DND-41 (cell line): ENCODE results near the gene EXOC4.
A peak's percentile ranks its signal among the peaks of the same experiment; 100 is the strongest.

Experiments used
- ATAC-seq: fragments of 200-7000 bp; cut with Tn5 transposase; 3 replicates; pipeline ENCODE4 v1.9.1; 2021; ENCODE audit warnings: low read depth; ENCODE audit not compliant: insufficient read depth
- DNase-seq: peaks from one replicate; pipeline ENCODE4 v3.0.0-alpha.2; 2020
- H2AFZ ChIP-seq: 2 replicates; pipeline ENCODE4 v1.6.0; 2012; ENCODE audit warnings: low read depth, low read length
- H3K27ac ChIP-seq: 2 replicates; pipeline ENCODE4 v1.5.1; 2012; ENCODE audit warnings: low read length, inconsistent platforms
- H3K27me3 ChIP-seq: fragments of 200-600 bp; sonication (generic); 2 replicates; pipeline ENCODE4 v1.6.0; 2012; ENCODE audit warnings: low read length, mild to moderate bottlenecking, inconsistent platforms; ENCODE audit not compliant: insufficient read depth, poor library complexity
- H3K36me3 ChIP-seq: 2 replicates; pipeline ENCODE4 v1.5.1; 2012; ENCODE audit warnings: low read length, inconsistent platforms; ENCODE audit not compliant: insufficient read depth
- H3K4me1 ChIP-seq: 2 replicates; pipeline ENCODE4 v1.5.1; 2012; ENCODE audit warnings: mild to moderate bottlenecking, low read length; ENCODE audit not compliant: insufficient read depth
- H3K4me2 ChIP-seq: 2 replicates; pipeline ENCODE4 v1.6.0; 2012; ENCODE audit warnings: mild to moderate bottlenecking, moderate library complexity, low read length, inconsistent platforms; ENCODE audit not compliant: insufficient read depth
- H3K4me3 ChIP-seq, 2 experiments: fragments of 200-600 bp in 1 of 2; shearing (Covaris generic) in 1 of 2; 2 replicates each; pipeline ENCODE4 v1.5.1; 2012 to 2016; ENCODE audit warnings: inconsistent platforms in 2 of 2, low read length in 2 of 2, mild to moderate bottlenecking in 2 of 2, low read depth in 1 of 2, moderate library complexity in 1 of 2
- H3K79me2 ChIP-seq: 2 replicates; pipeline ENCODE4 v1.6.0; 2012; ENCODE audit warnings: low read length, inconsistent platforms; ENCODE audit not compliant: insufficient read depth
- H3K9ac ChIP-seq: 2 replicates; pipeline ENCODE4 v1.6.0; 2012; ENCODE audit warnings: low read depth, mild to moderate bottlenecking, inconsistent platforms, low read length, moderate library complexity
- H3K9me3 ChIP-seq: 2 replicates; pipeline ENCODE4 v1.5.1; 2012; ENCODE audit warnings: low read length, moderate library complexity, mild to moderate bottlenecking, inconsistent platforms; ENCODE audit not compliant: insufficient read depth, severe bottlenecking
- H4K20me1 ChIP-seq: 2 replicates; pipeline ENCODE4 v1.6.0; 2012; ENCODE audit warnings: low read length; ENCODE audit not compliant: insufficient read depth
- EZH2 ChIP-seq: IDR thresholded peaks from 3 replicates; pipeline ENCODE4 v1.6.1; 2012; ENCODE audit warnings: borderline replicate concordance, low read depth, mild to moderate bottlenecking, moderate library complexity, low read length, inconsistent platforms; ENCODE audit not compliant: severe bottlenecking
- TF ChIP-seq, protein P1 (sequence below): IDR thresholded peaks from 2 replicates; pipeline ENCODE4 v1.5.1; 2012; ENCODE audit warnings: borderline replicate concordance, low read length, moderate library complexity, mild to moderate bottlenecking; ENCODE audit not compliant: poor library complexity, severe bottlenecking; ENCODE audit errors: extremely low read depth

Gene EXOC4

DNA sequence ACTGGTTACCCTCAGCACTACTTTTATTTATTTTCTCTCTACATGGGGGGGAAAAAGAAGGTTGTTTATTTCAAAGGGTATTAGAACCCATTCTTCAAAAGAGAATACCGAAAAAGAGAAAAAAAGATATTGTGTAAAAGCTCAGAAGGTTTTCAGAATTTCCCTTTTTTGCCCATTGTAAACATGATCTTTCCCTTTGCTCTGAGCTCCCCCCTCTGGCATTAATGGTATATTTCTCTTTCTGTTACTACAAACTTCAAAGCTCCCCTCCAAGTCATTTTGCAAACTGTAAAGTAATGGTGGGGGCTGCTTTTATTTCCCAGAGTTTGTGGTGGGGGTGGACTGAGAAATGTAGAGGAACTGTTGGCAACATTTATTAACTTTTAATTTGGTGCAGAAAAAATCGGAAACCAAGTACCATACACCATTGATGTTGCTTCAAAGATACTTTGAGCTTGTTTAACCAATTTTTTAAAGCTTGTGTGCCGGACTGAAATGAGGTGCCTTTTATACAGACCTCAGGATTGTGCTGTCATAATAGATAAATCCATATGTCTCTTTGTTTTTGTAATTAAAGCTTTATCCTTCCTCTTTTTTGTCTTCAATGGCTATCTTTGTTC, 181.5 kb downstream of the EXOC4 start:
- ATAC-seq (peak; percentile 86), DNase-seq (peak; percentile 26)
- no peak for TF ChIP-seq EZH2
- TF ChIP-seq, protein P1, sequence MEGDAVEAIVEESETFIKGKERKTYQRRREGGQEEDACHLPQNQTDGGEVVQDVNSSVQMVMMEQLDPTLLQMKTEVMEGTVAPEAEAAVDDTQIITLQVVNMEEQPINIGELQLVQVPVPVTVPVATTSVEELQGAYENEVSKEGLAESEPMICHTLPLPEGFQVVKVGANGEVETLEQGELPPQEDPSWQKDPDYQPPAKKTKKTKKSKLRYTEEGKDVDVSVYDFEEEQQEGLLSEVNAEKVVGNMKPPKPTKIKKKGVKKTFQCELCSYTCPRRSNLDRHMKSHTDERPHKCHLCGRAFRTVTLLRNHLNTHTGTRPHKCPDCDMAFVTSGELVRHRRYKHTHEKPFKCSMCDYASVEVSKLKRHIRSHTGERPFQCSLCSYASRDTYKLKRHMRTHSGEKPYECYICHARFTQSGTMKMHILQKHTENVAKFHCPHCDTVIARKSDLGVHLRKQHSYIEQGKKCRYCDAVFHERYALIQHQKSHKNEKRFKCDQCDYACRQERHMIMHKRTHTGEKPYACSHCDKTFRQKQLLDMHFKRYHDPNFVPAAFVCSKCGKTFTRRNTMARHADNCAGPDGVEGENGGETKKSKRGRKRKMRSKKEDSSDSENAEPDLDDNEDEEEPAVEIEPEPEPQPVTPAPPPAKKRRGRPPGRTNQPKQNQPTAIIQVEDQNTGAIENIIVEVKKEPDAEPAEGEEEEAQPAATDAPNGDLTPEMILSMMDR = peak; percentile 69

GRCh38 chr7:133436014-133436428, 183.1 kb downstream of the EXOC4 start:
- H4K20me1 ChIP-seq = no peaks in the 10 kb centered on the region
- no peak overlapping the region for H2AFZ ChIP-seq
- no peaks in the 10 kb centered on the region for H3K27me3 ChIP-seq
- no peaks in the 10 kb centered on the region for H3K79me2 ChIP-seq
- no peaks in the 10 kb centered on the region for H3K9me3 ChIP-seq
- no peak overlapping the region for H3K4me3 ChIP-seq
- TF ChIP-seq, protein P1 = no peak
- no peak for TF ChIP-seq EZH2
- H3K9ac ChIP-seq = no peak overlapping the region
- no peak overlapping the region for H3K27ac ChIP-seq
- ATAC-seq (no peak), DNase-seq (no peak)
- no peak overlapping the region for H3K4me2 ChIP-seq
- no peaks in the 10 kb centered on the region; the same call in 1 of the 2 replicates for H3K36me3 ChIP-seq
- H3K4me1 ChIP-seq = peaks cover 10% of the 10 kb centered on the region

More for the DNA sequence above, 181.5 kb downstream of the EXOC4 start:
- H3K9ac ChIP-seq = no peak overlapping the region
- no peak overlapping the region for H3K4me3 ChIP-seq
- no peak overlapping the region for H2AFZ ChIP-seq
- no peaks in the 10 kb centered on the region; the same call in 1 of the 2 replicates for H3K36me3 ChIP-seq
- no peaks in the 10 kb centered on the region for H3K79me2 ChIP-seq
- H3K9me3 ChIP-seq = no peaks in the 10 kb centered on the region
- H3K27me3 ChIP-seq = no peaks in the 10 kb centered on the region
- H3K27ac ChIP-seq = peak overlapping the region; percentile 7; the same call in 1 of the 2 replicates
- peaks cover 10% of the 10 kb centered on the region for H3K4me1 ChIP-seq
- no peaks in the 10 kb centered on the region for H4K20me1 ChIP-seq
- H3K4me2 ChIP-seq = no peak overlapping the region

DNA sequence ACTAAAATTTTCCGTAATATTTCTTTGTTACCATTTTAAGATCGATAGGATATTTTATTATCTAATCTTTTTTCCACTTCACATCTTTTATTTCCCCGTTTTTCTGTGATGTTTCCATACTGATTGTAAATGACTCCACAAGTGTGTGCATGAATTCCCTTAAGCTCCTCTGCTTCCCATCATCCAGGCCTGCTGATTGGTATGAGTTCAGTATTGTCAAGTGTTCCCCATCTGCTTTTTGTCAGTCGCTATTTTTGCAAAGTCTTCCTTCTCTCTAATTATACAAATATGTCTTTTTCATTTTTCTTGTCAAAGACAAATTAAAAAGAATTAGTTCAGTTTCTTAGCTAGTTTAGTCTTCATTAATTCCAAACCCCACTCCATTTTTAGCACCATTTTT, 184.7 kb downstream of the EXOC4 start:
- no peaks in the 10 kb centered on the region for H3K9me3 ChIP-seq
- no peak for TF ChIP-seq EZH2
- TF ChIP-seq, protein P1 = no peak
- H4K20me1 ChIP-seq = no peaks in the 10 kb centered on the region
- ATAC-seq = no peak
- H3K9ac ChIP-seq = no peak overlapping the region
- H3K79me2 ChIP-seq = no peaks in the 10 kb centered on the region
- H3K27ac ChIP-seq = no peak overlapping the region
- H3K4me3 ChIP-seq = no peak overlapping the region
- no peak overlapping the region for H2AFZ ChIP-seq
- DNase-seq = no peak
- H3K27me3 ChIP-seq = no peaks in the 10 kb centered on the region
- no peaks in the 10 kb centered on the region; the same call in 1 of the 2 replicates for H3K36me3 ChIP-seq
- H3K4me1 ChIP-seq = peaks cover 10% of the 10 kb centered on the region
- H3K4me2 ChIP-seq = no peak overlapping the region
